ENCODE results near the gene EVA1C.
"Not testable (repeated sequence)": the region's sequence is repeated elsewhere in the genome, so short reads cannot be mapped to it uniquely, and the experiment has no call there.

EVA1C gene

GRCh38 chr21:32425628-32426027 is 13.1 kb downstream of the EVA1C start:
- no peak overlapping the region for H3K4me3 ChIP-seq (ENCODE audit: low read length)
- no peak for TF ChIP-seq ZNF274 (IDR thresholded peaks at IDR 0.05; ENCODE audit: low read depth, low read length)

- TF ChIP-seq ZNF274 (IDR thresholded peaks at IDR 0.05; ENCODE audit: low read depth, low read length): no peak
- H3K4me3 ChIP-seq (ENCODE audit: low read length): no peak overlapping the region
Measured at GRCh38 chr21:32426066-32426465, 13.6 kb downstream of the EVA1C start.

DNA sequence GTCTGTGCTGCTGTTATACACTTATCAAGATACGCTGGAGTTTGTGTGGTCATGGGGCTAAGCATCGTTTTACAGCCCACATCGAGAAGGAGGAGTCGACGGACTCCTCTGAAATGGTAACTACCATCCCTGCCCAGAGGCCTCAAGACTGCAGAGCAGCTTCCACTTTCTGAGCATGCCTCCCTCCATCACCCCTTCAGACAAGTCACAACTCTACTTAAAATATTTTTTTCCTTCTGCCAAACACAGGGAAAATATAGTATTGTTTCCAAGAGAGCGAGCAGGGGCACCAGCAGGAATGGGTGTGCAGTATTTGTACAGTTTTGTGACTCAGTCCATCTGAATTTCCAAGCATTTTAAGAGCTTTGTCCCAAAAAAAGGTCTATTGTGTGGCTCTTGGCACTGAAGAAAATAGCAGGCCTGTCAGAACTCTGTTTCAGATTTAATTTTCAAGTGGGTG is 14.1 kb downstream of the EVA1C start:
- no peak overlapping the region for H3K4me3 ChIP-seq (ENCODE audit: low read length)
- no peak for TF ChIP-seq ZNF274 (IDR thresholded peaks at IDR 0.05; ENCODE audit: low read depth, low read length)

DNA sequence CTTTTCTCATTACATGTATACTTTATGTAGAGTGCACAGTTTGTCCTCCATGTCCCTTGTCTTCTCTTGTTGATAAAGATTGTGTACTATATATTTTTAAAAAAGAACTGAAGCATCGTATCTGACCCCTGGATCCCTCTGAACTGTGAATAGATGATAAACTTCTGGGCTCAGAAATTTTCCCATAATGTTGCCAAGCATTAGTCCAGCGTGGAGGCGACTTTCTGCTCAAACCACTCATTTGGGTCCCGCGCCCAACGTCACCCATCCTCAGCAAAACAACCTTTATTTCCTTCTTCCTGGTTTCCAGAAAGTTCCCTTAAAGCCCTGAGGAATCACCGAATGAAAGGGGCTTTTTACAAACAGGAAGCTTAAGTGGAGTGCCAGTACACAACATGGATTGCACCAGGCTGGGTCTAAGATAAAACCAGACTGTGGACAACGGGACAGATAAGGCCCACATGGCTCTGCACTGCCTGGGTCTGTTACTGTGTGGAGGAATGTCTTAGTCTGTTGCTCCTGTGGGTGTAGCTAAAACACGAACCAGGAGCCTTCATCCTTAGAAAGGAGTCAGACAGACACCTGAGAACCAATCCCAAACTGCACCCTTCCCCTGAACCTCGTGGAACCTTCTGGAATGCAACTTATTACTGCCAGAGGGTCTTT is 15.6 kb downstream of the EVA1C start:
- no peak overlapping the region for H3K4me3 ChIP-seq (ENCODE audit: low read length)
- no peak for TF ChIP-seq ZNF274 (IDR thresholded peaks at IDR 0.05; ENCODE audit: low read depth, low read length)

- not testable (repeated sequence) for H3K4me3 ChIP-seq (ENCODE audit: low read length)
Measured at GRCh38 chr21:32432982-32433660, 20.6 kb downstream of the EVA1C start.

- TF ChIP-seq ZNF274 (IDR thresholded peaks at IDR 0.05; ENCODE audit: low read depth, low read length): no peak
- no peak overlapping the region for H3K4me3 ChIP-seq (ENCODE audit: low read length)
Measured at GRCh38 chr21:32437729-32438128, 25.2 kb downstream of the EVA1C start.

- no peak for TF ChIP-seq ZNF274 (IDR thresholded peaks at IDR 0.05; ENCODE audit: low read depth, low read length)
- no peak overlapping the region for H3K4me3 ChIP-seq (ENCODE audit: low read length)
Measured at GRCh38 chr21:32442566-32443318, 30.2 kb downstream of the EVA1C start.

- H3K4me3 ChIP-seq (ENCODE audit: low read length): no peak overlapping the region
- no peak for TF ChIP-seq ZNF274 (IDR thresholded peaks at IDR 0.05; ENCODE audit: low read depth, low read length)
Measured at GRCh38 chr21:32445101-32445500, 32.6 kb downstream of the EVA1C start.

DNA sequence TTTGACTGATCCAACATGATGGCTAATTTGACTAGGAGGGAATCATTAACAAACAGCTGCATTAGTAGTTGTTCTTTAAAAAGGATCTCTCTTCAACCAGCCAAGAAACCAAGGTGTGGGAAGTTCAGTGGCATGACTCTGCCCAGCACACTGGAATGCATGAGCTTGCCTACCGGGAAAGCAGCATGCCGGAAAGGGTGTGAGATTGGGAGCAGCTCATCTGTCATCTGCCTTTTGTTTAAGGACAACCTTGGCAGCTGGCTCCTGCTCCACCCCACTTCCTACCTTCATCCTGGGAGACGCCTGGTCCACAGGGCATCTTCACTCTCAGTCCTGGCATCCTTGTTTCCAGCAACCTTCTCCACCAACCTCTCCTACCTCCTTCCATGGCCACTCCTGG is 33.9 kb downstream of the EVA1C start:
- H3K4me3 ChIP-seq (ENCODE audit: low read length): not testable (repeated sequence)

- no peak for TF ChIP-seq ZNF274 (IDR thresholded peaks at IDR 0.05; ENCODE audit: low read depth, low read length)
- H3K4me3 ChIP-seq (ENCODE audit: low read length): no peak overlapping the region
Measured at GRCh38 chr21:32447224-32447623, 34.7 kb downstream of the EVA1C start.

GRCh38 chr21:32448803-32449594 is 36.5 kb downstream of the EVA1C start:
- no peak overlapping the region for H3K4me3 ChIP-seq (ENCODE audit: low read length)
- no peak for TF ChIP-seq ZNF274 (IDR thresholded peaks at IDR 0.05; ENCODE audit: low read depth, low read length)

GRCh38 chr21:32450881-32451701 is 38.6 kb downstream of the EVA1C start:
- H3K4me3 ChIP-seq (ENCODE audit: low read length): not testable (repeated sequence)

- not testable (repeated sequence) for H3K4me3 ChIP-seq (ENCODE audit: low read length)
Measured at GRCh38 chr21:32452191-32452590, 39.7 kb downstream of the EVA1C start.

DNA sequence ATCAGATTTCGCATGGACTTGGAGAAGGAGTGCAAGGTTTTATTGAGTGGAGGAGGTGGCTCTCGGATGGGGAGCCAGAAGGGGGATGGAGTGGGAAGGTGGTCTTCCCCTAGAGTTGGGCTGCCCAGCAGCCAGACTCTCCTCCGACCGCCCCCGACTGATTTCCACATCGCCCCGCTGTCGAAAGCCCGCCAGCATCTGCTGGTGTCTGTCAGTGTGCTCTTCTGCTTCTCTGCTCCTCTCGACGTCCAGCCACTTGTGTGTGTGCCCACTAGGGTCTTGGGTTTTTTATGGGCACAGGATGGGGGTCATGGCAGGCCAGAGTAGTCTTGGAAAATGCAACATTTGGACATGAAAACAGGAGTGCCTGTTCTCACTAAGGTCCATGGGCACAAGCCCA is 40.1 kb downstream of the EVA1C start:
- no peak for TF ChIP-seq ZNF274 (IDR thresholded peaks at IDR 0.05; ENCODE audit: low read depth, low read length)
- H3K4me3 ChIP-seq (ENCODE audit: low read length): no peak overlapping the region
